Measurements from ENCODE around the gene NRL.

GRCh38 chr14:24160499-24160849, 45.7 kb upstream of the NRL start:
- TF ChIP-seq CTCF (IDR thresholded peaks at IDR 0.05; ENCODE audit: low read length) (no peak), EZH2 (IDR thresholded peaks at IDR 0.05; ENCODE audit: borderline replicate concordance, low read length) (no peak)
